Testis (tissue), 2 donors: ENCODE results near the gene BNC1.

Experiments
- POLR2A ChIP-seq: fragments of 450-650 bp; IDR thresholded peaks from one replicate; pipeline ENCODE4 v1.6.1; 2017; ENCODE audit warnings: antibody characterized with exemption, mild to moderate bottlenecking, moderate library complexity
- TF ChIP-seq, protein P1 (sequence below), 3 experiments: fragments of 450-650 bp in 2 of 3; fragments of 200-600 bp in 1 of 3; sonication (generic) in 1 of 3; IDR thresholded peaks; one replicate each; pipeline ENCODE4 v1.5.1; 2016 to 2019; ENCODE audit warnings: antibody characterized with exemption in 3 of 3, mild to moderate bottlenecking in 2 of 3, moderate library complexity in 1 of 3

DNA sequence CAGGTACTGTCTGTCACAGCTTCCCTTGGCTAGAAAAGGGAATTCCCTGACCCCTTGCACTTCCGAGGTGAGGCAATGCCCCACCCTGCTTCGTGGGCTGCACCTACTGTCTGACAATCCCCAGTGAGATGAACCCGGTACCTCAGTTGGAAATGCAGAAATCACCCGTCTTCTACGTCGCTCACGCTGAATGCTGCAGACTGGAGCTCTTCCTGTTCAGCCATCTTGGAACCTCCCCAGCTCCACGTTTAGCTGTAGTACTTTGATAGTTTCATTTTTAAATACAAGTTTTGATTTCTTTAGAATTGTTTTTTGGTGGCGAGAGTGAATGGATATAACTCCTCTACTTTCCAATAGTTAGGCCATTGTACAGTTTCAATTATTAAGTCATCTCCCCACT is 59.0 kb downstream of the BNC1 start:
- TF ChIP-seq, protein P1, sequence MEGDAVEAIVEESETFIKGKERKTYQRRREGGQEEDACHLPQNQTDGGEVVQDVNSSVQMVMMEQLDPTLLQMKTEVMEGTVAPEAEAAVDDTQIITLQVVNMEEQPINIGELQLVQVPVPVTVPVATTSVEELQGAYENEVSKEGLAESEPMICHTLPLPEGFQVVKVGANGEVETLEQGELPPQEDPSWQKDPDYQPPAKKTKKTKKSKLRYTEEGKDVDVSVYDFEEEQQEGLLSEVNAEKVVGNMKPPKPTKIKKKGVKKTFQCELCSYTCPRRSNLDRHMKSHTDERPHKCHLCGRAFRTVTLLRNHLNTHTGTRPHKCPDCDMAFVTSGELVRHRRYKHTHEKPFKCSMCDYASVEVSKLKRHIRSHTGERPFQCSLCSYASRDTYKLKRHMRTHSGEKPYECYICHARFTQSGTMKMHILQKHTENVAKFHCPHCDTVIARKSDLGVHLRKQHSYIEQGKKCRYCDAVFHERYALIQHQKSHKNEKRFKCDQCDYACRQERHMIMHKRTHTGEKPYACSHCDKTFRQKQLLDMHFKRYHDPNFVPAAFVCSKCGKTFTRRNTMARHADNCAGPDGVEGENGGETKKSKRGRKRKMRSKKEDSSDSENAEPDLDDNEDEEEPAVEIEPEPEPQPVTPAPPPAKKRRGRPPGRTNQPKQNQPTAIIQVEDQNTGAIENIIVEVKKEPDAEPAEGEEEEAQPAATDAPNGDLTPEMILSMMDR (IDR thresholded peaks at IDR 0.05) = no peak
- no peak for TF ChIP-seq POLR2A
